ENCODE data around the gene SGIP1.

The SGIP1 gene

GRCh38 chr1:66597500-66597899 is 63.5 kb downstream of the SGIP1 start:
- DNase-seq (ENCODE audit: low spot score), result no peak
- CTCF ChIA-PET, result no interaction called here

GRCh38 chr1:66598670-66599069 is 64.7 kb downstream of the SGIP1 start:
- no peak overlapping the region for H3K27ac ChIP-seq
- ChIA-PET CTCF (no interaction called here), POLR2A (ENCODE audit: low non-redundant PET) (no interaction called here)
- TF ChIP-seq CTCF (conservative IDR thresholded peaks at IDR 0.05; ENCODE audit: low read depth), result no peak
- peak; percentile 36 for DNase-seq (ENCODE audit: low spot score)

More at GRCh38 chr1:66597500-66597899, 63.5 kb downstream of the SGIP1 start:
- no peak for TF ChIP-seq CTCF (conservative IDR thresholded peaks at IDR 0.05; ENCODE audit: low read depth)
- POLR2A ChIA-PET (ENCODE audit: low non-redundant PET), result no interaction called here
- no peak overlapping the region for H3K27ac ChIP-seq

- no peak overlapping the region for H3K27ac ChIP-seq
- no peak for TF ChIP-seq CTCF (conservative IDR thresholded peaks at IDR 0.05; ENCODE audit: low read depth)
- CTCF ChIA-PET, result no interaction called here
- POLR2A ChIA-PET (ENCODE audit: low non-redundant PET), result no interaction called here
- no peak for DNase-seq (ENCODE audit: low spot score)
Observed at GRCh38 chr1:66599346-66599745, 65.4 kb downstream of the SGIP1 start.

GRCh38 chr1:66599899-66600737 is 66.2 kb downstream of the SGIP1 start:
- H3K27ac ChIP-seq, result no peak overlapping the region
- CTCF ChIA-PET, result no interaction called here
- POLR2A ChIA-PET (ENCODE audit: low non-redundant PET), result no interaction called here
- no peak for DNase-seq (ENCODE audit: low spot score)
- no peak for TF ChIP-seq CTCF (conservative IDR thresholded peaks at IDR 0.05; ENCODE audit: low read depth)

- ChIA-PET CTCF (no interaction called here), POLR2A (ENCODE audit: low non-redundant PET) (no interaction called here)
- DNase-seq (ENCODE audit: low spot score), result no peak
- TF ChIP-seq CTCF (conservative IDR thresholded peaks at IDR 0.05; ENCODE audit: low read depth), result no peak
- no peak overlapping the region for H3K27ac ChIP-seq
Observed at GRCh38 chr1:66605419-66605997, 71.6 kb downstream of the SGIP1 start.

- no peak for DNase-seq (ENCODE audit: low spot score)
- POLR2A ChIA-PET (ENCODE audit: low non-redundant PET), result no interaction called here
- CTCF ChIA-PET, result no interaction called here
- H3K27ac ChIP-seq, result no peak overlapping the region
- no peak for TF ChIP-seq CTCF (conservative IDR thresholded peaks at IDR 0.05; ENCODE audit: low read depth)
Observed at GRCh38 chr1:66606362-66607065, 72.6 kb downstream of the SGIP1 start.

All from RWPE1 (cell line).